BJ (cell line): ENCODE results near the gene TP53INP2. TPM values are rescaled to one million over a fixed set of nuclear protein-coding genes. Genes with fewer than 3 reads are reported as not detected.

Experiments used
- CTCF ChIA-PET: fragments of 350-600 bp; formaldehyde crosslinking; extraction: SDS; loops from one replicate; lab custom pipeline; 2021; ENCODE audit warnings: antibody characterized with exemption, inconsistent platforms; lab: Yijun Ruan, JAX
- POLR2A ChIA-PET: fragments of 300-600 bp; sonication (Branson Sonifier 250); formaldehyde crosslinking; extraction: SDS; loops from one replicate; lab custom pipeline; 2021; ENCODE audit warnings: antibody characterized with exemption; lab: Charles Lee
- DNase-seq: peaks from one replicate; pipeline ENCODE4 v3.0.0-alpha.2; 2011; ENCODE audit warnings: low read depth
- H3K27me3 ChIP-seq: 2 replicates; pipeline ENCODE4 v1.6.0; 2011; ENCODE audit warnings: low read length; ENCODE audit not compliant: control insufficient read depth, insufficient read depth
- H3K36me3 ChIP-seq: 2 replicates; pipeline ENCODE4 v1.5.1; 2011; ENCODE audit warnings: low read length; ENCODE audit not compliant: control insufficient read depth, insufficient read depth
- H3K4me3 ChIP-seq: 2 replicates; pipeline ENCODE4 v1.5.1; 2011; ENCODE audit warnings: low read depth, mild to moderate bottlenecking, control low read depth, low read length
- polyA plus RNA-seq: library from polyadenylated mRNA; depleted of rRNA; stranded (reverse); fragments of >200 nt; gene quantifications from 2 replicates; pipeline ENCODE4 v1.2.3, GENCODE V29; 2011
- TF ChIP-seq, protein P1 (sequence below): IDR thresholded peaks from 2 replicates; pipeline ENCODE4 v1.5.1; 2011; ENCODE audit warnings: low read depth, mild to moderate bottlenecking, control low read depth, inconsistent platforms, low read length, moderate library complexity; ENCODE audit not compliant: insufficient read depth

TP53INP2 gene
- polyA plus RNA-seq, 1 experiment: 5.1 TPM

GRCh38 chr20:34744847-34745246 lies 40.7 kb downstream of the TP53INP2 start:
- DNase-seq: no peak
- TF ChIP-seq, protein P1, sequence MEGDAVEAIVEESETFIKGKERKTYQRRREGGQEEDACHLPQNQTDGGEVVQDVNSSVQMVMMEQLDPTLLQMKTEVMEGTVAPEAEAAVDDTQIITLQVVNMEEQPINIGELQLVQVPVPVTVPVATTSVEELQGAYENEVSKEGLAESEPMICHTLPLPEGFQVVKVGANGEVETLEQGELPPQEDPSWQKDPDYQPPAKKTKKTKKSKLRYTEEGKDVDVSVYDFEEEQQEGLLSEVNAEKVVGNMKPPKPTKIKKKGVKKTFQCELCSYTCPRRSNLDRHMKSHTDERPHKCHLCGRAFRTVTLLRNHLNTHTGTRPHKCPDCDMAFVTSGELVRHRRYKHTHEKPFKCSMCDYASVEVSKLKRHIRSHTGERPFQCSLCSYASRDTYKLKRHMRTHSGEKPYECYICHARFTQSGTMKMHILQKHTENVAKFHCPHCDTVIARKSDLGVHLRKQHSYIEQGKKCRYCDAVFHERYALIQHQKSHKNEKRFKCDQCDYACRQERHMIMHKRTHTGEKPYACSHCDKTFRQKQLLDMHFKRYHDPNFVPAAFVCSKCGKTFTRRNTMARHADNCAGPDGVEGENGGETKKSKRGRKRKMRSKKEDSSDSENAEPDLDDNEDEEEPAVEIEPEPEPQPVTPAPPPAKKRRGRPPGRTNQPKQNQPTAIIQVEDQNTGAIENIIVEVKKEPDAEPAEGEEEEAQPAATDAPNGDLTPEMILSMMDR: no peak
- H3K27me3 ChIP-seq: no peaks in the 10 kb centered on the region

DNA sequence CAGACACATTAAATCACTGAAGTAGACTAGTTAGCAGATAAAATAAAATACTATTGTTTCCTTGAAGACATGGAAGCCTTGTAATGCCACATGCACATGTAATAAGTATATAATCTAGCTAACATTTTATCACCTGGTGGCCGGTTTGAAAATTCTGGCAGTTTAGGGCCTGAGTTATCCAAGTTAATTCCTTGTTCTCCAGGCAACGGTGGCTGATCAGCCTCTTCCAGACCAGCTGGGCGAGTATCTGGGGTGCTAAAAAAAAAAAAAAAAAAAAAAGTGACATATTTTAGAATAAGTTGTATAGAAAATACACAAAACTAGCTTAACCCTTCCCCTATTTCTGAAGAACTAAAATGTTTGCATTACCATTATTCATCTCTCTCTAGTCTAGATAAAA lies 42.5 kb downstream of the TP53INP2 start:
- TF ChIP-seq, protein P1: no peak
- no peak for DNase-seq
- POLR2A ChIA-PET: no interaction called here
- Histone ChIP-seq H3K27me3 (no peaks in the 10 kb centered on the region), H3K4me3 (no peak overlapping the region), H3K36me3 (peaks cover 26% of the 10 kb centered on the region)
- CTCF ChIA-PET: interaction anchor here (1.0 to 2.6 kb wide), 5 partner anchors 16 to 434 kb away, joined by 3 to 10 read pairs (median 5); no protein-coding TSS in a partner anchor

More at GRCh38 chr20:34744847-34745246, 40.7 kb downstream of the TP53INP2 start:
- no peak overlapping the region for H3K4me3 ChIP-seq
- CTCF ChIA-PET: interaction anchor here (0.9 kb wide), 1 partner anchor 36 kb away, joined by 4 read pairs; no protein-coding TSS in a partner anchor
- POLR2A ChIA-PET: no interaction called here
- H3K36me3 ChIP-seq: peaks cover 31% of the 10 kb centered on the region

DNA sequence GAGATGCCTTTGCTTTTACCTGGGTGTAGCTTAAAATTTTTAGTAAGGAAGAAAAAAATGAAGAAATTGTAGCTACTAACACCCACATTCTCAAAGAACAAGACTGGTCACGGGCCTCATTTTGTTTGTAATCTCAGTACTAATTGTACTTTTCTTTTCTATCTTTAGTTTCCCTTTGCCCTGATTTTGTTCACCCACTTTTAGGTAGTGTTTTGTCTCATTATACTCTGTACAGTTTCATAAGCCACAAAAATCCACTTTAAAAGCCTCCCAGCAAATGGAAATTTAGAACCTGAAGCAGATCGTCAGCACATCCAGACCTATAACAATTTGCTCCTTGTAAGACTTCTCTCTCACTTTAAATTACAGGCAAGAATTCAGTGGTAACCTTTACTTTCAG lies 43.3 kb downstream of the TP53INP2 start:
- Histone ChIP-seq H3K27me3 (no peaks in the 10 kb centered on the region), H3K4me3 (no peak overlapping the region), H3K36me3 (peaks cover 20% of the 10 kb centered on the region)
- DNase-seq: no peak
- CTCF ChIA-PET: interaction anchor here (1.0 to 2.6 kb wide), 4 partner anchors 20 to 435 kb away, joined by 3 to 10 read pairs (median 6); no protein-coding TSS in a partner anchor
- POLR2A ChIA-PET: no interaction called here
- TF ChIP-seq, protein P1: no peak

DNA sequence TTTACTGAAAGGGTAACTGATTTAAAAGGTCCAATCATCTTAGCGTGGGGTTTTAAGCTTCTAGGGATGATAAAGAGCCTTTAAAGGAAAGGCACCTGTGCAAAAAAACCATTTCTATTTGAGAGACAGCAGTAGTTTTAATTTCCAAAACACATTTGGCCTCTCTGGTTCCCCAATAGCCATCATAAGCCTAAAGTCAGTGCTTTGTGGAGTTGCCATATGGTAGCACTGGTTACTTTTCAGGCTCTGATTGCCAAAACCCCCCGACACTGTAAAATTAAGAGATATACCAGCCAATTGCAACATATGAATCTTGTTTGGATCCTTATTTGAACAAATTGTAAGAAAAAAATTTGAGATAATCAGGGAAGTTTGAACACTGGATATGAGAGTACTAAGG lies 44.6 kb downstream of the TP53INP2 start:
- H3K27me3 ChIP-seq: no peaks in the 10 kb centered on the region
- H3K36me3 ChIP-seq: peaks cover 17% of the 10 kb centered on the region
- ChIA-PET POLR2A (no interaction called here), CTCF (interaction anchor here (2.5 kb wide), 1 partner anchor 21 kb away, joined by 10 read pairs; no protein-coding TSS in a partner anchor)
- DNase-seq: no peak
- TF ChIP-seq, protein P1: no peak
- no peak overlapping the region for H3K4me3 ChIP-seq

DNA sequence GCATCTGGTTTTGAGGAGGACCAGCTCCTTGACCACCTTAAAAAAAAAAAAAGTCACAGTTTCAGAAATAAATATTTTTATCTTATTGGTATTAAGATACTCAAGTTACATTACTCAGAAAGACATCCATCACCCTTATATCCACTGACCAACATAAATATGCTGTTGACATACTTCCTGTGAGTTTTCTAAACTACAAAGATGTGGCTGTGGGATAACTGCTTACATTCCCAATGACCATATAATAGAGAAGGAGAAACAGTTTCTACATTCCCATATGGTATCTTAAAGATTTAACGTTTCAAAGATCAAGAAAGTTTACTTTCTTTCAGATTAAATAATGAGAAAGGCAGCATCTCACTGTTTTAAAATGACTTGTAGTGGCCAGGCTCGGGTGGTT lies 46.3 kb downstream of the TP53INP2 start:
- no peak overlapping the region for H3K4me3 ChIP-seq
- CTCF ChIA-PET: no interaction called here
- TF ChIP-seq, protein P1: no peak
- no peaks in the 10 kb centered on the region for H3K27me3 ChIP-seq
- no peak for DNase-seq
- POLR2A ChIA-PET: no interaction called here
- H3K36me3 ChIP-seq: peaks cover 12% of the 10 kb centered on the region
